Mammary epithelial cell (primary cell): ENCODE measurements around the gene RPH3AL.

Experiments used
- EZH2 ChIP-seq: IDR thresholded peaks from 2 replicates; pipeline ENCODE4 v1.6.1; 2012; ENCODE audit warnings: low read length, inconsistent platforms, borderline replicate concordance
- TF ChIP-seq, protein P1 (sequence below), 2 donors: IDR thresholded peaks in 1 of 2; conservative IDR thresholded peaks in 1 of 2; 2 replicates each; pipeline ENCODE4 v1.5.1; 2011 to 2012; ENCODE audit warnings: inconsistent platforms in 2 of 2, low read length in 2 of 2, mild to moderate bottlenecking in 2 of 2, control low read depth in 1 of 2, low read depth in 1 of 2; ENCODE audit not compliant: insufficient read depth in 1 of 2; ENCODE audit errors: extremely low read depth in 1 of 2

DNA sequence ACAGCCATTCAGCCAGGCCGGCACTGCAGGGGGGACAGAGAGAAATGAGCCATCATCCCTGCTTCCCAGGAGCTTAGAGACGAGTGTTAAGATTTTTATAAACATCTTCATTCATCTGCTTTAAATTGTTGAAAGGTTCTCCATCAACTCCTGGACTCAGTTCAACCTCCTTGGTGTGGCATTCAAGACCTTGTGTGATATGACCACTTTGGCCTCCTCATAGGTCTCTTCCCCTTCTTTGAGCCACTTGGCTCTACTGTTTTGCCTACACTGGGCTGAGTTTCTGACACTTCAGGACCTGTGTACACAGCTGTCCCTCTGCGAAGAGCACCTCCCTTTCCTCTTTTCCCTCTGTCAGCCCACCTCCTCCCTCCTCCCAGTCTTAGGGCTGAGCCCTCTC lies 175.5 kb downstream of the RPH3AL start:
- TF ChIP-seq, protein P1, sequence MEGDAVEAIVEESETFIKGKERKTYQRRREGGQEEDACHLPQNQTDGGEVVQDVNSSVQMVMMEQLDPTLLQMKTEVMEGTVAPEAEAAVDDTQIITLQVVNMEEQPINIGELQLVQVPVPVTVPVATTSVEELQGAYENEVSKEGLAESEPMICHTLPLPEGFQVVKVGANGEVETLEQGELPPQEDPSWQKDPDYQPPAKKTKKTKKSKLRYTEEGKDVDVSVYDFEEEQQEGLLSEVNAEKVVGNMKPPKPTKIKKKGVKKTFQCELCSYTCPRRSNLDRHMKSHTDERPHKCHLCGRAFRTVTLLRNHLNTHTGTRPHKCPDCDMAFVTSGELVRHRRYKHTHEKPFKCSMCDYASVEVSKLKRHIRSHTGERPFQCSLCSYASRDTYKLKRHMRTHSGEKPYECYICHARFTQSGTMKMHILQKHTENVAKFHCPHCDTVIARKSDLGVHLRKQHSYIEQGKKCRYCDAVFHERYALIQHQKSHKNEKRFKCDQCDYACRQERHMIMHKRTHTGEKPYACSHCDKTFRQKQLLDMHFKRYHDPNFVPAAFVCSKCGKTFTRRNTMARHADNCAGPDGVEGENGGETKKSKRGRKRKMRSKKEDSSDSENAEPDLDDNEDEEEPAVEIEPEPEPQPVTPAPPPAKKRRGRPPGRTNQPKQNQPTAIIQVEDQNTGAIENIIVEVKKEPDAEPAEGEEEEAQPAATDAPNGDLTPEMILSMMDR (conservative IDR thresholded peaks at IDR 0.05 in 1 of 2, IDR thresholded peaks at IDR 0.05 in 1 of 2; ENCODE audit: extremely low read depth in 1 of 2, insufficient read depth in 1 of 2, low read depth in 1 of 2, low read length in 2 of 2): no peak
- TF ChIP-seq EZH2: no peak
